Kidney (tissue), 14 donors: ENCODE measurements around the gene ENPP6. TPM values are rescaled to one million over a fixed set of nuclear protein-coding genes. Genes with fewer than 3 reads are reported as not detected.

Experiments
- DNase-seq, 5 donors: peaks; one replicate each; pipeline ENCODE4 v3.0.0-alpha.2; 2013 to 2020
- FAIRE-seq: peaks from 2 replicates; lab custom pipeline; 2012; peaks lifted over from hg19 to GRCh38; lab: Jason Lieb, UNC
- H3K27ac ChIP-seq, 2 donors: one replicate each; pipeline ENCODE4 v1.7.0; 2013; ENCODE audit warnings: low read depth in 2 of 2, low read length in 2 of 2, inconsistent platforms in 1 of 2
- H3K27me3 ChIP-seq: one replicate; pipeline ENCODE4 v1.7.1; 2013; ENCODE audit warnings: low read length, inconsistent platforms; ENCODE audit not compliant: control insufficient read depth, insufficient read depth
- H3K36me3 ChIP-seq, 3 donors: one replicate each; pipeline versions ENCODE4 v1.7.0 to v1.7.1; 2013; ENCODE audit warnings: low read length in 3 of 3, control low read depth in 1 of 3, inconsistent platforms in 1 of 3; ENCODE audit not compliant: insufficient read depth in 3 of 3, control insufficient read depth in 2 of 3
- H3K4me1 ChIP-seq, 3 donors: one replicate each; pipeline versions ENCODE4 v1.7.0 to v1.7.1; 2013; ENCODE audit warnings: low read length in 3 of 3, inconsistent platforms in 1 of 3, low read depth in 1 of 3; ENCODE audit not compliant: control insufficient read depth in 2 of 3, insufficient read depth in 2 of 3
- H3K4me3 ChIP-seq, 3 donors: one replicate each; pipeline versions ENCODE4 v1.7.0 to v1.8.1; 2013; ENCODE audit warnings: low read length in 3 of 3, control low read depth in 1 of 3, inconsistent platforms in 1 of 3
- H3K9ac ChIP-seq, 3 donors: one replicate each; pipeline versions ENCODE4 v1.7.0 to v1.7.1; 2013; ENCODE audit warnings: low read length in 3 of 3, control low read depth in 1 of 3, inconsistent platforms in 1 of 3
- H3K9me3 ChIP-seq, 3 donors: one replicate each; pipeline versions ENCODE4 v1.7.0 to v1.7.1; 2013; ENCODE audit warnings: low read length in 3 of 3, control low read depth in 1 of 3, inconsistent platforms in 1 of 3; ENCODE audit not compliant: control insufficient read depth in 2 of 3, insufficient read depth in 1 of 3
- intact Hi-C: fragments of 100-400 bp; cut with DNase I; formaldehyde crosslinking; loops from one replicate; pipeline ENCODE4 v1.11.1; 2022
- polyA plus RNA-seq: library from polyadenylated mRNA; stranded (reverse); fragments of 350-450 nt; fragmentation: Illumina TruSeq; extraction: RNeasy Lipid Tissue Mini Kit (QIAGEN cat#74804); gene quantifications from one replicate; pipeline ENCODE4 v1.2.3, GENCODE V29; 2014; ENCODE audit warnings: low read depth, low replicate concordance; ENCODE audit not compliant: insufficient read depth
- total RNA-seq: library from RNA; stranded (reverse); fragmentation: NEBNext Ultra II Directional; extraction: Animal tissue kit (Norgen Biotek cat#: 25700); gene quantifications from one replicate; pipeline ENCODE4 v1.2.1, GENCODE V29; 2021
- TF ChIP-seq, protein P1 (sequence below): IDR thresholded peaks from 3 replicates; pipeline ENCODE4 v1.5.1; 2012; ENCODE audit warnings: mild to moderate bottlenecking, moderate library complexity, borderline replicate concordance; ENCODE audit not compliant: insufficient read depth; ENCODE audit errors: extremely low read depth
- donor health status: control.
- donor health status: control.
- donor health status: control.
- donor health status: control.
- donor health status: control.
- donor health status: DM: yes; HTN: yes; CAD: no.
- donor health status: Normal renal cell carcinoma (clear cell type).

Gene ENPP6
- total and polyA plus RNA-seq, 2 donors from 2014 or later = 0.91 to 7.2 TPM

DNA sequence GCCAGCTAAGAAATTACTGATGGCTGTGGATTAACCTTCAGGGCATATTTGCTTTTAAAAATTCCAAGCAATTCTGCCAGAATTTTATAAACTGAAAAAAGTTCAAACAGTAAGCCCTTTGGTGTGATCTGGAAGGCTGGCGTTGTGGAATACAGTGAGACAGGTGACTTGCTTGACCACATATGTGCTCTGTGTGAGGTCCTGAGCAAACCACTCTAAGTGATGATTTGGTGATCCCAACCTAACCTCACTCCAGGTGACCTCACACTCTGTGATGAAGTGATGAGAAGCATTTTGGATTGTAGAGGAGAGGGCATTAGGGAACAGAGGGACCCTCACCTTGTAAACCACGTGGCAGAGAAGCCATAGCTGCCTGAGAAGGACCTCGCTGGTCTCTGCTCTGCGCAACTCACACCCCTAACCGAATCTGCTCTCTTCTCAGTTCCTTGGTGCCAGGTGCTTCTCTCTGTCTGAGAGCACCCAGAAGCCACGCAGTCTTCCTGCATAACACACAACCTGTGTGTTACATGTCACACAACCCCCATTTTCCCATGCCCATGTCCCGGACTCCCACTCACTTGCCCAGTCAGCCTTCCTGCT, 106.3 kb downstream of the ENPP6 start:
- Histone ChIP-seq H3K9ac (no peak overlapping the region), H3K4me3 (no peak overlapping the region), H3K27ac (no peak overlapping the region), H3K36me3 (no peaks in the 10 kb centered on the region), H3K4me1 (peaks cover 0 to 3% (median 0%) of the 10 kb centered on the region in 3 donors), H3K9me3 (no peaks in the 10 kb centered on the region), H3K27me3 (no peaks in the 10 kb centered on the region)
- DNase-seq (no peak), FAIRE-seq (no peak)
- TF ChIP-seq, protein P1, sequence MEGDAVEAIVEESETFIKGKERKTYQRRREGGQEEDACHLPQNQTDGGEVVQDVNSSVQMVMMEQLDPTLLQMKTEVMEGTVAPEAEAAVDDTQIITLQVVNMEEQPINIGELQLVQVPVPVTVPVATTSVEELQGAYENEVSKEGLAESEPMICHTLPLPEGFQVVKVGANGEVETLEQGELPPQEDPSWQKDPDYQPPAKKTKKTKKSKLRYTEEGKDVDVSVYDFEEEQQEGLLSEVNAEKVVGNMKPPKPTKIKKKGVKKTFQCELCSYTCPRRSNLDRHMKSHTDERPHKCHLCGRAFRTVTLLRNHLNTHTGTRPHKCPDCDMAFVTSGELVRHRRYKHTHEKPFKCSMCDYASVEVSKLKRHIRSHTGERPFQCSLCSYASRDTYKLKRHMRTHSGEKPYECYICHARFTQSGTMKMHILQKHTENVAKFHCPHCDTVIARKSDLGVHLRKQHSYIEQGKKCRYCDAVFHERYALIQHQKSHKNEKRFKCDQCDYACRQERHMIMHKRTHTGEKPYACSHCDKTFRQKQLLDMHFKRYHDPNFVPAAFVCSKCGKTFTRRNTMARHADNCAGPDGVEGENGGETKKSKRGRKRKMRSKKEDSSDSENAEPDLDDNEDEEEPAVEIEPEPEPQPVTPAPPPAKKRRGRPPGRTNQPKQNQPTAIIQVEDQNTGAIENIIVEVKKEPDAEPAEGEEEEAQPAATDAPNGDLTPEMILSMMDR = no peak
- intact Hi-C loops = no loop called here

DNA sequence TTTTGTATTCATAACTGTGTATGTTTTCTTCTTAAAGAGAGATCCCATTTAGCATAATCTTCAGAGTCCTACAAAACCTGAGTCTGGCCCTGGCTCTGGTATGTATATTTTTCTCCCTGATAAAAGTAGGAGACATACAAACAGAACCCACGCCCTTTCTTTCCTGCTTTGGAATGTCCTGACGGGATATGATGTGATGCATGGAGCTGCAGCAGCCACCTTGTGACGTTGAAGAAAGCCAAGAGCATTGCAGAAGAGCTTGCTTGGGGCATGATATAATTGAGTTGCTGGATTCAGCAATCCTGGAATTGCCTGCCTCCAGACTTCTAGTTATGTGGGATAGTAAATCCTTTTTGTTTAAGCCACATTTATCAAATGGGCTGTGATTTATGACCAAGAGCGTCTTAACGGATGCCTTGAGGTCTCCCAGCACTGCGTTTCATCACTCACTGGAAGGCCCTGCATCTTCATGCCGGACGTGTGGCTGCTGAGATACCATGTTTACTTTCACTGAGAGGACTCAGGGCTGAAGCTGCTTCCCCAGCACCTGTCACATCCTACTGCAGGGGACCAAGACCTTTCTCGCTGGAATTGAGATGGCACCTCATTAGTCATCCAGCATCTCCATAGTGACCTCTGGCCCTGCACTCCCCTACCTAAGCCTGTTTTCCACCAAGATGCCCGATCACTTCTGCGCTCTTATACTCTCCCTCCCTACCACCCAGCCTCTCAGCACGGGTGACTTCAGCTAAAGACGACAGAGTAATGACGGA, 107.0 kb downstream of the ENPP6 start:
- FAIRE-seq = no peak
- peaks cover 0 to 3% (median 0%) of the 10 kb centered on the region in 3 donors for H3K4me1 ChIP-seq
- no peaks in the 10 kb centered on the region for H3K27me3 ChIP-seq
- TF ChIP-seq, protein P1 = no peak
- no peaks in the 10 kb centered on the region for H3K9me3 ChIP-seq
- no peak for DNase-seq
- H3K27ac ChIP-seq = no peak overlapping the region
- no peak overlapping the region for H3K4me3 ChIP-seq
- H3K36me3 ChIP-seq = no peaks in the 10 kb centered on the region
- H3K9ac ChIP-seq = no peak overlapping the region
- intact Hi-C loops = no loop called here

DNA sequence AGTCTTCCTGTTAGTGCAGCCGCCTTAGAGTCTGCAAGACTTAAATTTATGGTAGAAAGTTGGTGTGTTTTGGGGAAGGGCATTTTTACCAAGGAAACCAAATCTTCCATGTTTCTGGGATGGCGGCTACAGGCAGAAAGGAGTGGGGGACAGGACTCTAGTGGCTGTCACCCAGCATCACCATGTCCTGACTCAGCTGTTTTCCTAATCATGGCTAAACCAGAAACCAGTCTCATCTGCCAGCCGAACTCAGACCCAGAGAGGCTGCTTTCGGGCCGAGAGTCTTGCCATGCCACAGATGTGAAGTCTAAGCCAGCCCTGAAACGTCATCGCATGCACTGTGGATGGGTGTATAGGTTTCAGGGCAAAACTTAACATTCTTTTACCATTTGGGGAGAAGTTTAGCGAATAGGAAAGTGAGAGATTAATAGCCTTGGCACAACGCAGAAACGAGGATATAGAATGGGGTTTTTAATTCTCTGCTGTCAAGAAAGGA, 109.6 kb downstream of the ENPP6 start:
- DNase-seq = no peak
- no peaks in the 10 kb centered on the region for H3K9me3 ChIP-seq
- H3K9ac ChIP-seq = no peak overlapping the region
- TF ChIP-seq, protein P1 = no peak
- no peaks in the 10 kb centered on the region for H3K27me3 ChIP-seq
- no peaks in the 10 kb centered on the region for H3K36me3 ChIP-seq
- no peak overlapping the region for H3K4me3 ChIP-seq
- FAIRE-seq = no peak
- H3K4me1 ChIP-seq = peaks cover 0 to 16% (median 5%) of the 10 kb centered on the region in 3 donors
- intact Hi-C loops = no loop called here
- H3K27ac ChIP-seq = no peak overlapping the region
